Natural killer cell (primary cell): ENCODE results near the gene FBXL3. TPM values are rescaled to one million over a fixed set of nuclear protein-coding genes. Genes with fewer than 3 reads are reported as not detected.

Source experiments
- ATAC-seq, 3 donors: fragments of 150-1000 bp in 2 of 3; fragments of 200-7000 bp in 1 of 3; cut with Tn5 transposase; 1 replicate in 1 of 3; 2 replicates in 2 of 3; pipeline ENCODE4 v1.10.0; 2021; ENCODE audit warnings: mild to moderate bottlenecking in 2 of 3, moderate library complexity in 2 of 3
- DNase-seq, 2 donors: peaks; one replicate each; pipeline versions ENCODE4 v3.0.0 to v3.0.0-alpha.2; 2013 to 2021; ENCODE audit warnings: mixed read lengths in 1 of 2
- H3K27ac ChIP-seq: one replicate; pipeline ENCODE4 v1.5.1; 2013; ENCODE audit warnings: mild to moderate bottlenecking, low read length
- H3K27me3 ChIP-seq: one replicate; pipeline ENCODE4 v1.6.1; 2013; ENCODE audit warnings: low read length; ENCODE audit not compliant: control insufficient read depth, insufficient read depth
- H3K36me3 ChIP-seq: one replicate; pipeline ENCODE4 v1.6.1; 2013; ENCODE audit warnings: low read length; ENCODE audit not compliant: control insufficient read depth, insufficient read depth
- H3K4me1 ChIP-seq: one replicate; pipeline ENCODE4 v1.6.1; 2013; ENCODE audit warnings: low read length; ENCODE audit not compliant: control insufficient read depth, insufficient read depth
- H3K4me3 ChIP-seq: one replicate; pipeline ENCODE4 v1.5.1; 2013; ENCODE audit warnings: low read length
- H3K9me3 ChIP-seq: one replicate; pipeline ENCODE4 v1.6.1; 2013; ENCODE audit warnings: low read length; ENCODE audit not compliant: control insufficient read depth, insufficient read depth
- H3K27ac Mint-ChIP-seq, 2 donors: one replicate each; pipeline ENCODE4 v1.8.0; 2022; ENCODE audit warnings: mild to moderate bottlenecking in 2 of 2, mixed read lengths in 2 of 2, moderate library complexity in 1 of 2
- H3K27me3 Mint-ChIP-seq, 2 donors: one replicate each; pipeline ENCODE4 v1.8.0; 2022; ENCODE audit warnings: low read depth in 2 of 2, mixed read lengths in 2 of 2
- H3K36me3 Mint-ChIP-seq: one replicate; pipeline ENCODE4 v1.8.0; 2022; ENCODE audit warnings: mixed read lengths
- H3K4me1 Mint-ChIP-seq, 2 donors: one replicate each; pipeline ENCODE4 v1.8.0; 2022; ENCODE audit warnings: mixed read lengths in 2 of 2
- H3K4me3 Mint-ChIP-seq: one replicate; pipeline ENCODE4 v1.8.0; 2022; ENCODE audit warnings: mild to moderate bottlenecking, moderate library complexity, mixed read lengths
- H3K9me3 Mint-ChIP-seq, 2 donors: one replicate each; pipeline ENCODE4 v1.8.0; 2022; ENCODE audit warnings: mixed read lengths in 2 of 2
- CTCF ChIP-seq: fragments of 200-600 bp; IDR thresholded peaks from one replicate; pipeline ENCODE4 v1.8.0; 2022; ENCODE audit warnings: antibody characterized with exemption
- WGBS: methylation state at CpG from one replicate; pipeline ENCODE4 v1.1.7; 2013; ENCODE audit warnings: missing lambda C conversion rate; ENCODE audit not compliant: insufficient coverage; 5-methylcytosine and 5-hydroxymethylcytosine counted together
- intact Hi-C: fragments of 100-400 bp; cut with micrococcal nuclease; formaldehyde crosslinking; loops from one replicate; pipeline ENCODE4 v1.14.2; 2022
- total RNA-seq, 4 donors: library from RNA; stranded (reverse); fragments of 120-200 nt in 1 of 4; gene quantifications; one replicate each; pipeline versions ENCODE4 v1.2.3 to v1.2.4, GENCODE V29; 2013 to 2022

Gene FBXL3
- total RNA-seq, 3 donors from 2014 or later (not counting 1 experiment from before 2014, with no cell fraction given), result 57.1 to 61.9 (median 58.0) TPM

- Mint-ChIP-seq H3K4me1 (no peaks in the 10 kb centered on the region), H3K4me3 (no peak overlapping the region), H3K9me3 (no peaks in the 10 kb centered on the region), H3K36me3 (no peaks in the 10 kb centered on the region), H3K27ac (no peak overlapping the region), H3K27me3 (peaks cover 0 to 12% of the 10 kb centered on the region in 2 donors)
- Histone ChIP-seq H3K4me3 (no peak overlapping the region), H3K4me1 (no peaks in the 10 kb centered on the region), H3K27me3 (no peaks in the 10 kb centered on the region), H3K36me3 (peaks cover 3% of the 10 kb centered on the region), H3K27ac (no peak overlapping the region), H3K9me3 (no peaks in the 10 kb centered on the region)
- intact Hi-C loops, result no loop called here
- TF ChIP-seq CTCF, result no peak
- WGBS, result 48% methylated on average over 3 of the region's 5 CpGs
- no peak for DNase-seq
- ATAC-seq, result no peak
These were observed 12.0 kb upstream of the FBXL3 start for GRCh38 chr13:77038907-77039480.

GRCh38 chr13:77036279-77036678 is 9.3 kb upstream of the FBXL3 start:
- no peak for DNase-seq
- Mint-ChIP-seq H3K4me1 (no peaks in the 10 kb centered on the region), H3K9me3 (no peaks in the 10 kb centered on the region), H3K36me3 (no peaks in the 10 kb centered on the region), H3K27me3 (peaks cover 8 to 34% of the 10 kb centered on the region in 2 donors), H3K27ac (no peak overlapping the region), H3K4me3 (no peak overlapping the region)
- no peak for TF ChIP-seq CTCF
- intact Hi-C loops, result no loop called here
- no peak overlapping the region for H3K27ac ChIP-seq
- WGBS, result 100% methylated on average over 1 of the region's 1 CpG
- H3K27me3 ChIP-seq, result no peaks in the 10 kb centered on the region
- no peaks in the 10 kb centered on the region for H3K9me3 ChIP-seq
- H3K36me3 ChIP-seq, result no peaks in the 10 kb centered on the region
- no peaks in the 10 kb centered on the region for H3K4me1 ChIP-seq
- no peak overlapping the region for H3K4me3 ChIP-seq
- no peak for ATAC-seq

GRCh38 chr13:77034881-77035280 is 7.9 kb upstream of the FBXL3 start:
- Mint-ChIP-seq H3K9me3 (no peaks in the 10 kb centered on the region), H3K4me1 (no peaks in the 10 kb centered on the region), H3K4me3 (no peak overlapping the region), H3K36me3 (no peaks in the 10 kb centered on the region), H3K27ac (no peak overlapping the region), H3K27me3 (peaks cover 8 to 37% of the 10 kb centered on the region in 2 donors)
- intact Hi-C loops, result no loop called here
- no peak overlapping the region for H3K4me3 ChIP-seq
- DNase-seq (no peak), ATAC-seq (no peak)
- no peak overlapping the region for H3K27ac ChIP-seq
- 88% methylated on average over 5 of the region's 5 CpGs for WGBS
- H3K9me3 ChIP-seq, result no peaks in the 10 kb centered on the region
- TF ChIP-seq CTCF, result no peak
- no peaks in the 10 kb centered on the region for H3K36me3 ChIP-seq
- H3K4me1 ChIP-seq, result no peaks in the 10 kb centered on the region
- H3K27me3 ChIP-seq, result no peaks in the 10 kb centered on the region

- Histone ChIP-seq H3K9me3 (no peaks in the 10 kb centered on the region), H3K36me3 (no peaks in the 10 kb centered on the region), H3K27ac (no peak overlapping the region), H3K27me3 (no peaks in the 10 kb centered on the region), H3K4me1 (no peaks in the 10 kb centered on the region), H3K4me3 (no peak overlapping the region)
- Mint-ChIP-seq H3K4me1 (no peaks in the 10 kb centered on the region), H3K36me3 (no peaks in the 10 kb centered on the region), H3K27me3 (peaks cover 14 to 48% of the 10 kb centered on the region in 2 donors), H3K4me3 (no peak overlapping the region), H3K27ac (no peak overlapping the region), H3K9me3 (no peaks in the 10 kb centered on the region)
- no peak for TF ChIP-seq CTCF
- 90% methylated on average over 4 of the region's 4 CpGs for WGBS
- DNase-seq, result no peak
- intact Hi-C loops, result no loop called here
- no peak for ATAC-seq
These were observed 6.9 kb upstream of the FBXL3 start for GRCh38 chr13:77033717-77034302.
